Mesendoderm (in vitro differentiated cells): Measurements from ENCODE around the gene OPN5.

Experiments
- DNase-seq: peaks from one replicate; pipeline ENCODE4 v3.0.0; 2013
- H2AK5ac ChIP-seq: 2 replicates; pipeline ENCODE4 v1.6.1; 2013; ENCODE audit warnings: low read length, inconsistent platforms
- H2BK120ac ChIP-seq: 2 replicates; pipeline ENCODE4 v1.6.1; 2013; ENCODE audit warnings: low read depth, mild to moderate bottlenecking, low read length, moderate library complexity, mixed read lengths
- H2BK15ac ChIP-seq: replicated peaks from 2 replicates; pipeline ENCODE4 v1.6.1; 2013; ENCODE audit warnings: low read depth, mild to moderate bottlenecking, moderate library complexity
- H2BK5ac ChIP-seq: 2 replicates; pipeline ENCODE4 v1.6.1; 2013; ENCODE audit warnings: low read length, inconsistent platforms
- H3K18ac ChIP-seq: 2 replicates; pipeline ENCODE4 v1.6.1; 2013; ENCODE audit warnings: mild to moderate bottlenecking, low read length, mixed read lengths
- H3K23ac ChIP-seq: one replicate; pipeline ENCODE4 v1.6.1; 2013; ENCODE audit warnings: low read length
- H3K27ac ChIP-seq: 2 replicates; pipeline ENCODE4 v1.5.1; 2013; ENCODE audit warnings: low read depth, mild to moderate bottlenecking, inconsistent platforms, low read length, moderate library complexity
- H3K27me3 ChIP-seq: 2 replicates; pipeline ENCODE4 v1.6.1; 2013; ENCODE audit warnings: low read length, control low read depth, mild to moderate bottlenecking, inconsistent platforms; ENCODE audit not compliant: insufficient read depth, poor library complexity
- H3K36me3 ChIP-seq: 2 replicates; pipeline ENCODE4 v1.6.1; 2013; ENCODE audit warnings: low read length, inconsistent platforms; ENCODE audit not compliant: control insufficient read depth, insufficient read depth
- H3K4ac ChIP-seq: one replicate; pipeline ENCODE4 v1.6.1; 2013; ENCODE audit warnings: low read depth, mild to moderate bottlenecking, low read length, moderate library complexity
- H3K4me1 ChIP-seq: 2 replicates; pipeline ENCODE4 v1.6.1; 2013; ENCODE audit warnings: low read depth, low read length, inconsistent platforms; ENCODE audit not compliant: control insufficient read depth
- H3K4me2 ChIP-seq: 2 replicates; pipeline ENCODE4 v1.6.1; 2013; ENCODE audit warnings: low read length
- H3K4me3 ChIP-seq: 2 replicates; pipeline ENCODE4 v1.5.1; 2013; ENCODE audit warnings: mild to moderate bottlenecking, low read length
- H3K56ac ChIP-seq: one replicate; pipeline ENCODE4 v1.6.1; 2013; ENCODE audit warnings: low read length
- H3K79me1 ChIP-seq: 2 replicates; pipeline ENCODE4 v1.6.1; 2013; ENCODE audit warnings: low read length, inconsistent platforms
- H3K79me2 ChIP-seq: 2 replicates; pipeline ENCODE4 v1.6.1; 2013; ENCODE audit warnings: mild to moderate bottlenecking, low read length; ENCODE audit not compliant: control insufficient read depth, insufficient read depth
- H3K9ac ChIP-seq: 2 replicates; pipeline ENCODE4 v1.6.1; 2013; ENCODE audit warnings: low read length, inconsistent platforms
- H4K5ac ChIP-seq: one replicate; pipeline ENCODE4 v1.6.1; 2013; ENCODE audit warnings: low read length
- H4K8ac ChIP-seq: one replicate; pipeline ENCODE4 v1.6.1; 2013; ENCODE audit warnings: low read depth, mild to moderate bottlenecking, control low read depth, low read length, moderate library complexity
- WGBS: extraction: QIAGEN DNeasy Blood & Tissue Kit; methylation state at CpG from one replicate; pipeline ENCODE4 v1.1.7; 2013; ENCODE audit warnings: low lambda C conversion rate, missing lambda C conversion rate; ENCODE audit not compliant: insufficient coverage; ENCODE audit errors: extremely low coverage; 5-methylcytosine and 5-hydroxymethylcytosine counted together

Gene OPN5

DNA sequence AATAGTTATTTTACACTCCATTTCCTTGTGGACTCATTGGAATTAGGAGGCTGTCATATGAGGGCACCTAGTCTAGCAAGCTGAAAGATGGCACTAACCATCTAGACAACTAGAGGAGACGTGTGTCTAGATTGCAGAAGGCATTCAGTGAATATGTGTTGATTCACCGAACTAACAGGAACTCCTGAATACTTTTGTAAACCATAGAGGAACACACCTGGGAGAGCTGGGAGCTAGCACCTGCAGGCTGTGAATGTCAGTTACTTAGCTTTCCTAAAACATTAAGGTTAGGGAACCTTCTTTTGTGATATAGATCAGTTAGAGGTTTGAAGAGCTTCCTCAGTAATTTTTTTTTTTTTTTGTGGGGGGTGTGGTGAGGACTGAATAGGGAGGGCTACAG, 7.7 kb downstream of the OPN5 start:
- Histone ChIP-seq H2AK5ac (no peak overlapping the region), H2BK120ac (no peak overlapping the region), H2BK15ac (no peak overlapping the region), H3K18ac (no peak overlapping the region), H3K4me1 (no peaks in the 10 kb centered on the region), H3K79me1 (no peaks in the 10 kb centered on the region), H3K27me3 (peaks cover 3% of the 10 kb centered on the region), H3K9ac (no peak overlapping the region), H2BK5ac (no peak overlapping the region), H3K79me2 (no peaks in the 10 kb centered on the region), H3K23ac (no peak overlapping the region), H4K5ac (no peak overlapping the region), H3K27ac (no peak overlapping the region), H3K4me2 (no peak overlapping the region), H3K36me3 (no peaks in the 10 kb centered on the region), H3K56ac (no peak overlapping the region), H3K4ac (no peak overlapping the region), H3K4me3 (no peak overlapping the region), H4K8ac (no peak overlapping the region)
- DNase-seq = no peak
- WGBS = no CpG with 5 or more reads among the region's 2 CpGs

GRCh38 chr6:47792216-47792733, 10.4 kb downstream of the OPN5 start:
- H3K9ac ChIP-seq = no peak overlapping the region
- H3K23ac ChIP-seq = no peak overlapping the region
- H2AK5ac ChIP-seq = no peak overlapping the region
- no peak overlapping the region for H3K4ac ChIP-seq
- H3K27me3 ChIP-seq = peaks cover 3% of the 10 kb centered on the region
- no peak overlapping the region for H3K27ac ChIP-seq
- H2BK5ac ChIP-seq = no peak overlapping the region
- no peaks in the 10 kb centered on the region for H3K36me3 ChIP-seq
- no peak for DNase-seq
- no peaks in the 10 kb centered on the region for H3K79me2 ChIP-seq
- whole genome bisulfite sequencing = no CpG with 5 or more reads among the region's 4 CpGs
- H3K18ac ChIP-seq = no peak overlapping the region
- H3K4me3 ChIP-seq = no peak overlapping the region
- no peak overlapping the region for H2BK120ac ChIP-seq
- no peak overlapping the region for H3K4me2 ChIP-seq
- H3K4me1 ChIP-seq = no peaks in the 10 kb centered on the region
- H3K56ac ChIP-seq = no peak overlapping the region
- no peak overlapping the region for H4K5ac ChIP-seq
- no peaks in the 10 kb centered on the region for H3K79me1 ChIP-seq
- H2BK15ac ChIP-seq = no peak overlapping the region
- no peak overlapping the region for H4K8ac ChIP-seq

- Histone ChIP-seq H2BK5ac (no peak overlapping the region), H4K8ac (no peak overlapping the region), H3K56ac (no peak overlapping the region), H3K4me1 (no peaks in the 10 kb centered on the region), H3K4me2 (no peak overlapping the region), H3K27me3 (no peaks in the 10 kb centered on the region), H2BK15ac (no peak overlapping the region), H4K5ac (no peak overlapping the region), H3K79me2 (no peaks in the 10 kb centered on the region), H3K18ac (no peak overlapping the region), H3K79me1 (no peaks in the 10 kb centered on the region), H3K36me3 (no peaks in the 10 kb centered on the region), H3K9ac (no peak overlapping the region), H2BK120ac (no peak overlapping the region), H3K23ac (no peak overlapping the region), H3K27ac (no peak overlapping the region), H2AK5ac (no peak overlapping the region), H3K4me3 (no peak overlapping the region), H3K4ac (no peak overlapping the region)
- peak; percentile 18 for DNase-seq
- WGBS = no CpG with 5 or more reads among the region's 8 CpGs
These were observed 12.8 kb downstream of the OPN5 start for GRCh38 chr6:47794577-47795135.

- DNase-seq = no peak
- Histone ChIP-seq H3K4ac (no peak overlapping the region), H3K4me2 (no peak overlapping the region), H3K27me3 (no peaks in the 10 kb centered on the region), H2BK15ac (no peak overlapping the region), H2AK5ac (no peak overlapping the region), H3K4me3 (no peak overlapping the region), H3K18ac (no peak overlapping the region), H3K79me1 (no peaks in the 10 kb centered on the region), H3K36me3 (no peaks in the 10 kb centered on the region), H3K9ac (no peak overlapping the region), H3K27ac (no peak overlapping the region), H2BK120ac (no peak overlapping the region), H2BK5ac (no peak overlapping the region), H3K79me2 (no peaks in the 10 kb centered on the region), H3K56ac (no peak overlapping the region), H3K4me1 (no peaks in the 10 kb centered on the region), H4K5ac (no peak overlapping the region), H4K8ac (no peak overlapping the region), H3K23ac (no peak overlapping the region)
- no CpG with 5 or more reads among the region's 2 CpGs for WGBS
These were observed 20.2 kb downstream of the OPN5 start for GRCh38 chr6:47801984-47802383.

DNA sequence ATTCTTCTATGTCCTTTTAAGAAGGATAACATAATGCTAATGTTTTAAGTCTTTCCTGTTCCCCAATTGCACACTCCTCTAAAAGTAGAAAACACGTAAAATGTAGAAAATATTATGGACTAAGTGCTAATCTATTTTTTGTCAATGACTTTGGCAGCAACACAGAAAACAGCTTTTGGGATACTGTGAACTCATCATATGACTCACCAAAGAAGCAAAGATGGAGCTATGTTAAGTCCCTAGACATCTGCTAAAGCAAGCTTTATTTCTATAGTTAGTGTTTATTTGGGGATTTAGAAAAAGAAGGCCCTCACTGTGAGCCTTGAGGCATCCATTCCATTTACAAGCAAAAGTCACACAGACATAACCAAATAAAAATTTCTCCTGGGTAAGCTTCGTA, 23.0 kb downstream of the OPN5 start:
- Histone ChIP-seq H3K4ac (no peak overlapping the region), H3K4me3 (no peak overlapping the region), H4K8ac (no peak overlapping the region), H3K4me2 (no peak overlapping the region), H3K4me1 (no peaks in the 10 kb centered on the region), H3K36me3 (no peaks in the 10 kb centered on the region), H2AK5ac (no peak overlapping the region), H2BK120ac (no peak overlapping the region), H2BK5ac (no peak overlapping the region), H3K27ac (no peak overlapping the region), H3K9ac (no peak overlapping the region), H4K5ac (no peak overlapping the region), H3K23ac (no peak overlapping the region), H3K56ac (no peak overlapping the region), H3K18ac (no peak overlapping the region), H3K27me3 (no peaks in the 10 kb centered on the region), H3K79me2 (no peaks in the 10 kb centered on the region), H2BK15ac (no peak overlapping the region), H3K79me1 (no peaks in the 10 kb centered on the region)
- no peak for DNase-seq
- no CpG with 5 or more reads among the region's 2 CpGs for WGBS

DNA sequence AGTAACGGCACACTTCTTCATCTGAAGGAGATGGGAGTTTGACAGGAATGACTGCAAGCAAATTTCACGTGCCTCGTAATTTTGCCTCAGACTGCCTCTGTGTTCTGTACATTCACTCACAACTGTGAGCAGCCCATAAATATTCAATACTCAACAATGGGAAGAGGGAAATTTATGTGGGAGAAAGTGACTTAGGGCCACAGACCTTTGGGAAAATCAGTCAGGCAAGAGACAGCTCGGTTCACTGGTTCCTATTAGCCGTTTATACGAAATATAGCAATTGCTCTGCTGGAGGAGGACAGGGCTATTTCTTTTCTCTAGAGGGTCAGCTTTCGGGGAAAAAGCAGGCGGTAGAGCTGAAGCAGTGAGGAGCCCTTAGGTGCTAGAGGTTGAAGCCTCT, 28.0 kb downstream of the OPN5 start:
- Histone ChIP-seq H4K5ac (no peak overlapping the region), H3K9ac (no peak overlapping the region), H3K79me1 (no peaks in the 10 kb centered on the region), H3K27ac (no peak overlapping the region), H4K8ac (no peak overlapping the region), H2BK5ac (no peak overlapping the region), H3K36me3 (no peaks in the 10 kb centered on the region), H3K79me2 (no peaks in the 10 kb centered on the region), H2BK120ac (no peak overlapping the region), H2AK5ac (no peak overlapping the region), H3K4me3 (no peak overlapping the region), H3K18ac (no peak overlapping the region), H3K23ac (no peak overlapping the region), H3K4ac (no peak overlapping the region), H3K4me1 (no peaks in the 10 kb centered on the region), H2BK15ac (no peak overlapping the region), H3K56ac (no peak overlapping the region), H3K27me3 (no peaks in the 10 kb centered on the region), H3K4me2 (no peak overlapping the region)
- WGBS = no CpG with 5 or more reads among the region's 8 CpGs
- DNase-seq = no peak
